WTC11 (cell line): ENCODE results near the gene RAB13. TPM values are rescaled to one million over a fixed set of nuclear protein-coding genes. Genes with fewer than 3 reads are reported as not detected.

Experiments
- ATAC-seq: fragments of 200-7000 bp; cut with Tn5 transposase; 2 replicates; pipeline ENCODE4 v1.10.0; 2021; ENCODE audit warnings: mild to moderate bottlenecking, moderate library complexity
- CTCF ChIA-PET: fragments of 300-600 bp; sonication (Branson Sonifier 250); formaldehyde crosslinking; loops from one replicate; lab custom pipeline; 2021; ENCODE audit warnings: antibody characterized with exemption; lab: Charles Lee
- POLR2A ChIA-PET: fragments of 350-600 bp; sonication (Branson Sonifier 250); formaldehyde crosslinking; loops from one replicate; lab custom pipeline; 2021; ENCODE audit warnings: antibody characterized with exemption; lab: Charles Lee
- DNase-seq: peaks from one replicate; pipeline ENCODE4 v3.0.0; 2021; ENCODE audit warnings: low spot score
- H3K27ac Mint-ChIP-seq: 2 replicates; pipeline ENCODE4 v1.8.0; 2021; ENCODE audit warnings: mixed read lengths
- H3K27me3 Mint-ChIP-seq: 2 replicates; pipeline ENCODE4 v1.8.0; 2021; ENCODE audit warnings: low read depth, mild to moderate bottlenecking, moderate library complexity, mixed read lengths
- H3K36me3 Mint-ChIP-seq: 2 replicates; pipeline ENCODE4 v1.8.0; 2021; ENCODE audit warnings: mixed read lengths
- H3K4me1 Mint-ChIP-seq: 2 replicates; pipeline ENCODE4 v1.8.0; 2022; ENCODE audit warnings: mixed read lengths
- H3K4me3 Mint-ChIP-seq: 2 replicates; pipeline ENCODE4 v1.8.0; 2021; ENCODE audit warnings: mild to moderate bottlenecking, moderate library complexity, mixed read lengths
- H3K9me3 Mint-ChIP-seq: 2 replicates; pipeline ENCODE4 v1.8.0; 2021; ENCODE audit warnings: mixed read lengths
- CDX4 ChIP-seq: fragments of 250-450 bp; sonication (Bioruptor Pico); IDR thresholded peaks from 2 replicates; pipeline ENCODE4 v1.9.0; 2021; ENCODE audit warnings: moderate library complexity, mild to moderate bottlenecking, inconsistent platforms, borderline replicate concordance
- ESRRA ChIP-seq: sonication (generic); formaldehyde crosslinking; IDR thresholded peaks from 2 replicates; pipeline ENCODE4 v1.8.1; 2022; ENCODE audit warnings: mild to moderate bottlenecking, missing genetic modification reagents, borderline replicate concordance
- ETV6 ChIP-seq: sonication (generic); formaldehyde crosslinking; IDR thresholded peaks from 2 replicates; pipeline ENCODE4 v1.8.1; 2022; ENCODE audit warnings: mild to moderate bottlenecking, missing genetic modification reagents
- GTF2I ChIP-seq: fragments of 250-450 bp; sonication (Bioruptor Pico); conservative IDR thresholded peaks from 2 replicates; pipeline ENCODE4 v1.4.0; 2021; ENCODE audit warnings: mild to moderate bottlenecking
- KAT7 ChIP-seq: sonication (generic); formaldehyde crosslinking; IDR thresholded peaks from 2 replicates; pipeline ENCODE4 v1.8.1; 2023; ENCODE audit warnings: missing genetic modification reagents, mild to moderate bottlenecking, borderline replicate concordance
- NFE2L1 ChIP-seq: sonication (generic); formaldehyde crosslinking; IDR thresholded peaks from 2 replicates; pipeline ENCODE4 v1.8.1; 2023; ENCODE audit warnings: missing genetic modification reagents
- NR1H2 ChIP-seq: sonication (generic); formaldehyde crosslinking; IDR thresholded peaks from 2 replicates; pipeline ENCODE4 v1.9.0; 2021; ENCODE audit warnings: mild to moderate bottlenecking, moderate library complexity, missing genetic modification reagents
- PRDM15 ChIP-seq: sonication (generic); formaldehyde crosslinking; IDR thresholded peaks from 2 replicates; pipeline ENCODE4 v1.8.0; 2022; ENCODE audit warnings: missing genetic modification reagents
- USF1 ChIP-seq: sonication (generic); formaldehyde crosslinking; IDR thresholded peaks from 2 replicates; pipeline ENCODE4 v1.8.0; 2022; ENCODE audit warnings: mild to moderate bottlenecking, missing genetic modification reagents
- ZNF121 ChIP-seq: sonication (generic); formaldehyde crosslinking; IDR thresholded peaks from 2 replicates; pipeline ENCODE4 v1.8.0; 2023; ENCODE audit warnings: missing genetic modification reagents
- ZNF138 ChIP-seq: sonication (generic); formaldehyde crosslinking; conservative IDR thresholded peaks from 2 replicates; pipeline ENCODE4 v1.8.1; 2022; ENCODE audit warnings: mild to moderate bottlenecking, moderate library complexity, missing genetic modification reagents
- ZNF219 ChIP-seq: sonication (generic); formaldehyde crosslinking; IDR thresholded peaks from 2 replicates; pipeline ENCODE4 v1.8.0; 2023; ENCODE audit warnings: missing genetic modification reagents, mild to moderate bottlenecking, borderline replicate concordance
- ZNF232 ChIP-seq: sonication (generic); formaldehyde crosslinking; IDR thresholded peaks from 2 replicates; pipeline ENCODE4 v1.8.0; 2022; ENCODE audit warnings: mild to moderate bottlenecking, missing genetic modification reagents
- ZNF317 ChIP-seq: sonication (generic); formaldehyde crosslinking; IDR thresholded peaks from 2 replicates; pipeline ENCODE4 v1.8.1; 2023; ENCODE audit warnings: low read depth, mild to moderate bottlenecking, moderate library complexity, missing genetic modification reagents, borderline replicate concordance
- ZNF425 ChIP-seq: fragments of 250-450 bp; sonication (Bioruptor Pico); conservative IDR thresholded peaks from 2 replicates; pipeline ENCODE4 v1.9.0; 2021; ENCODE audit warnings: mild to moderate bottlenecking
- ZNF671 ChIP-seq: fragments of 250-450 bp; sonication (Bioruptor Pico); IDR thresholded peaks from 2 replicates; pipeline ENCODE4 v1.8.0; 2021; ENCODE audit warnings: mild to moderate bottlenecking
- total RNA-seq: library from RNA; stranded (reverse); gene quantifications from 3 replicates; pipeline ENCODE4 v1.2.3, GENCODE V29; 2021
- TF ChIP-seq, protein P1 (sequence below): sonication (generic); formaldehyde crosslinking; IDR thresholded peaks from 2 replicates; pipeline ENCODE4 v1.8.1; 2023; ENCODE audit warnings: mild to moderate bottlenecking, moderate library complexity, missing genetic modification reagents
- TF ChIP-seq, protein P2 (sequence below): sonication (generic); formaldehyde crosslinking; IDR thresholded peaks from 2 replicates; pipeline ENCODE4 v1.8.1; 2023; ENCODE audit warnings: mild to moderate bottlenecking, missing genetic modification reagents
- TF ChIP-seq, protein P3 (sequence below): sonication (generic); formaldehyde crosslinking; conservative IDR thresholded peaks from 2 replicates; pipeline ENCODE4 v1.8.1; 2023; ENCODE audit warnings: mild to moderate bottlenecking, low read depth, missing genetic modification reagents, moderate library complexity

RAB13 gene
- total RNA-seq, 1 experiment from 2014 or later: 126 TPM

DNA sequence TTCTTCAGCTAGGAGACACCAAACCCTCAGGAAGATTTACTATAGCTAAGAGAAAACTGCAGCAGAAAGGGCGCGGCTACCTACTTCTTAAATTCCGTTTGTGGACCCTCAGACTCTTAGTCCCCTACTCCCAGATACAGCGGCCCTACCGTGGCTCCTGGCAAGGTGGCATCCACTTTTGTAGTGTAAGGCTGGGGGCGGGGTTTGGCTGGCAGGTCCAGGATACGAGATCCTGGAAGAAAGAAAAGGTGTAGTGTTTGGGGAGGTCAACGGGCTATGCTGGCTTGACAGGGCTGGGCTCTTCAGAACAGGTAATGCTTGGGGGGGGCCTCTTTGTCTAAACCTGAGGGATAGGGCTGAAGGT lies 18.2 kb downstream of the RAB13 start:
- Mint-ChIP-seq H3K36me3 (peaks cover 9% of the 10 kb centered on the region), H3K27ac (peak overlapping the region; percentile 98), H3K4me1 (peaks cover 26% of the 10 kb centered on the region), H3K9me3 (peaks cover 5% of the 10 kb centered on the region), H3K27me3 (no peaks in the 10 kb centered on the region), H3K4me3 (peak overlapping the region; percentile 80)
- ATAC-seq (peak; percentile 1; the same call in 1 of the 2 replicates), DNase-seq (peak; percentile 54)
- ChIA-PET CTCF (interaction anchor here (0.8 to 2.9 kb wide), 9 partner anchors 9 to 270 kb away, joined by 3 to 28 read pairs (median 6); partner anchors contain the start of genes CRTC2, DENND4B, JTB and RAB13), POLR2A (interaction anchor here (0.8 to 4.4 kb wide), 12 partner anchors 8 to 334 kb away, joined by 3 to 55 read pairs (median 8); partner anchors contain the start of genes CHTOP, CRTC2, DENND4B and GATAD2B)
- TF ChIP-seq NR1H2 (CRISPR knock-in tag): no peak
- TF ChIP-seq, protein P1, sequence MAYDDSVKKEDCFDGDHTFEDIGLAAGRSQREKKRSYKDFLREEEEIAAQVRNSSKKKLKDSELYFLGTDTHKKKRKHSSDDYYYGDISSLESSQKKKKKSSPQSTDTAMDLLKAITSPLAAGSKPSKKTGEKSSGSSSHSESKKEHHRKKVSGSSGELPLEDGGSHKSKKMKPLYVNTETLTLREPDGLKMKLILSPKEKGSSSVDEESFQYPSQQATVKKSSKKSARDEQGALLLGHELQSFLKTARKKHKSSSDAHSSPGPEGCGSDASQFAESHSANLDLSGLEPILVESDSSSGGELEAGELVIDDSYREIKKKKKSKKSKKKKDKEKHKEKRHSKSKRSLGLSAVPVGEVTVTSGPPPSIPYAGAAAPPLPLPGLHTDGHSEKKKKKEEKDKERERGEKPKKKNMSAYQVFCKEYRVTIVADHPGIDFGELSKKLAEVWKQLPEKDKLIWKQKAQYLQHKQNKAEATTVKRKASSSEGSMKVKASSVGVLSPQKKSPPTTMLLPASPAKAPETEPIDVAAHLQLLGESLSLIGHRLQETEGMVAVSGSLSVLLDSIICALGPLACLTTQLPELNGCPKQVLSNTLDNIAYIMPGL (CRISPR knock-in tag): no peak
- TF ChIP-seq ZNF425: no peak
- no peak for TF ChIP-seq NFE2L1
- TF ChIP-seq ESRRA (CRISPR knock-in tag): no peak
- TF ChIP-seq ZNF219 (CRISPR knock-in tag): no peak
- TF ChIP-seq, protein P2, sequence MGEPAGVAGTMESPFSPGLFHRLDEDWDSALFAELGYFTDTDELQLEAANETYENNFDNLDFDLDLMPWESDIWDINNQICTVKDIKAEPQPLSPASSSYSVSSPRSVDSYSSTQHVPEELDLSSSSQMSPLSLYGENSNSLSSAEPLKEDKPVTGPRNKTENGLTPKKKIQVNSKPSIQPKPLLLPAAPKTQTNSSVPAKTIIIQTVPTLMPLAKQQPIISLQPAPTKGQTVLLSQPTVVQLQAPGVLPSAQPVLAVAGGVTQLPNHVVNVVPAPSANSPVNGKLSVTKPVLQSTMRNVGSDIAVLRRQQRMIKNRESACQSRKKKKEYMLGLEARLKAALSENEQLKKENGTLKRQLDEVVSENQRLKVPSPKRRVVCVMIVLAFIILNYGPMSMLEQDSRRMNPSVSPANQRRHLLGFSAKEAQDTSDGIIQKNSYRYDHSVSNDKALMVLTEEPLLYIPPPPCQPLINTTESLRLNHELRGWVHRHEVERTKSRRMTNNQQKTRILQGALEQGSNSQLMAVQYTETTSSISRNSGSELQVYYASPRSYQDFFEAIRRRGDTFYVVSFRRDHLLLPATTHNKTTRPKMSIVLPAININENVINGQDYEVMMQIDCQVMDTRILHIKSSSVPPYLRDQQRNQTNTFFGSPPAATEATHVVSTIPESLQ (CRISPR knock-in tag): no peak
- TF ChIP-seq ZNF232 (CRISPR knock-in tag): no peak
- TF ChIP-seq ETV6 (CRISPR knock-in tag): no peak
- no peak for TF ChIP-seq USF1 (CRISPR knock-in tag)
- no peak for TF ChIP-seq ZNF671
- TF ChIP-seq, protein P3, sequence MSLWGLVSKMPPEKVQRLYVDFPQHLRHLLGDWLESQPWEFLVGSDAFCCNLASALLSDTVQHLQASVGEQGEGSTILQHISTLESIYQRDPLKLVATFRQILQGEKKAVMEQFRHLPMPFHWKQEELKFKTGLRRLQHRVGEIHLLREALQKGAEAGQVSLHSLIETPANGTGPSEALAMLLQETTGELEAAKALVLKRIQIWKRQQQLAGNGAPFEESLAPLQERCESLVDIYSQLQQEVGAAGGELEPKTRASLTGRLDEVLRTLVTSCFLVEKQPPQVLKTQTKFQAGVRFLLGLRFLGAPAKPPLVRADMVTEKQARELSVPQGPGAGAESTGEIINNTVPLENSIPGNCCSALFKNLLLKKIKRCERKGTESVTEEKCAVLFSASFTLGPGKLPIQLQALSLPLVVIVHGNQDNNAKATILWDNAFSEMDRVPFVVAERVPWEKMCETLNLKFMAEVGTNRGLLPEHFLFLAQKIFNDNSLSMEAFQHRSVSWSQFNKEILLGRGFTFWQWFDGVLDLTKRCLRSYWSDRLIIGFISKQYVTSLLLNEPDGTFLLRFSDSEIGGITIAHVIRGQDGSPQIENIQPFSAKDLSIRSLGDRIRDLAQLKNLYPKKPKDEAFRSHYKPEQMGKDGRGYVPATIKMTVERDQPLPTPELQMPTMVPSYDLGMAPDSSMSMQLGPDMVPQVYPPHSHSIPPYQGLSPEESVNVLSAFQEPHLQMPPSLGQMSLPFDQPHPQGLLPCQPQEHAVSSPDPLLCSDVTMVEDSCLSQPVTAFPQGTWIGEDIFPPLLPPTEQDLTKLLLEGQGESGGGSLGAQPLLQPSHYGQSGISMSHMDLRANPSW (CRISPR knock-in tag): no peak
- no peak for TF ChIP-seq GTF2I
- no peak for TF ChIP-seq PRDM15 (CRISPR knock-in tag)
- TF ChIP-seq ZNF138 (CRISPR knock-in tag): no peak
- no peak for TF ChIP-seq KAT7 (CRISPR knock-in tag)
- no peak for TF ChIP-seq ZNF121 (CRISPR knock-in tag)
- TF ChIP-seq CDX4 (CRISPR knock-in tag): no peak
- no peak for TF ChIP-seq ZNF317 (CRISPR knock-in tag)
